Activated T-helper 1 cell treated with Interleukin-2 at 50 U/mL for 16 hours (primary cell): ENCODE data around the gene KIF21A.

Experiments used
- DNase-seq: peaks from one replicate; pipeline ENCODE4 v3.0.0-alpha.2; 2020; ENCODE audit warnings: low read depth

KIF21A gene

DNA sequence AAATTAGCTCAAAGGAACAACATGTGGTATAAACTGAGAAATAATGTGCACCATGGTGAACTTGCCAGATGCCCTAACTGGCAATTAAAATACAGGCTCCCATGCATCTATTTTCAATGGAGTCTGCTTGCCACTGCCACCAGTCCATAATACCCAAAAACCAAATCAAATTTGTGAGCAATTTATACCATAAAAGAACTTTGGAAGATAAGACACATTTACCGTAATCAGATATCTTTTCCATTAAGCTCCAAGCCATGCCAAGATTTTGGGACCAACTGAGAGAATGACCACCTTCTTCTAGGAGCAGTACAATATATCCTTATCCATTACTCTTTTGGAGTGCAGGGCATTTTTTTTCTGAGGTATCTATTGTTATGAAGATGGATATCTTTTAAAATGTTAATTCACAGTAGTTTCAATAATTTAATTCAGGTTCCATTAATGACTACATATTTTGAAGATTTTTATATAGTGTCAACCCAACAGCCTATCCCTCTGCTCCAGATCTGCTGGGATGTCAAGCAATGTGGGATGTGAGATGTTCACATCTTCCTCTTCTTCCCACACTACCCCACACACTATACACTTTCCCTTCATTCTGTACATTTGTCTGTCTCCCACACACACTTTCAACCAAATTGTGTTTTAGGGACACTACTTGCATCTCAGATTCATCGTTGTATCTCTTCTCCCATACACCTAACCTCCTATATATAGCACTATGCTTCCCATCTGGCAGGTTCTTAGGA lies 53.3 kb downstream of the KIF21A start:
- DNase-seq: no peak

DNA sequence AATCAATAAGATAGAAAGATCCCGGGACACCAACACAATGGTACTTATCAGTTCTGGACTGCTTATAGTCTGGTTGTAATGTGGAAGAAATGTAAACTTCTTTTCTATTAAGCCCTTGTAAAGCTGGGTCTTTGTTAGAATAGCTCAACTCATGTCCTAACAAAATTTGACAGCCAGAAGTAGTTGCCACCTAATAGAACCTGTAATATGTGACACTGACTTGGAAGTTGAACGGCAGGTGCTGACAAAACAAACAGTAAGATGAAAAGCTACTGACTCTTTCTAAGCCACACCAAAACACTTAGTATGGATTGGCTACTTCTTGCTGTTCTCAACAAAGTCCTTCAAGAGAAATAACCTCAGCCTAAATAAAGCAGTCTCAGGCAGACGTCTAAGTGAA lies 56.6 kb downstream of the KIF21A start:
- DNase-seq: no peak

DNA sequence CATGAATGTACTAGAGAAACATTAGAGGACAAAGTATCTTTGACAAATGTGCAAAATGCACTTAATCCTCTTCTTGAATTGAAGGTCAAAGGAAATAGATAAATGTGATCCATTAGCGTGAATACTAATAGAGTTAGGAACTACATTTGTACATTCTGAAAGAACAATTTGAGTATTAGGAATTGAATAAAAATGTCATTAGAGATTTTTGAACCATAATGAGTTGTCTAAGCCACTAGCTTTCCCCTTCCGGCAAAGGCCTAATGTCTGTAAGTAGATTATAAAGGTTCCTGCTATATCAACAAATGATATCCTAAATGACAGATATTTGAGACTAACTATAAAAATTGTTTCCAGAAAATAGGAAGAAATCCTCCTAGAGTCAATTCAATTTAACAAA lies 59.8 kb downstream of the KIF21A start:
- DNase-seq: no peak

DNA sequence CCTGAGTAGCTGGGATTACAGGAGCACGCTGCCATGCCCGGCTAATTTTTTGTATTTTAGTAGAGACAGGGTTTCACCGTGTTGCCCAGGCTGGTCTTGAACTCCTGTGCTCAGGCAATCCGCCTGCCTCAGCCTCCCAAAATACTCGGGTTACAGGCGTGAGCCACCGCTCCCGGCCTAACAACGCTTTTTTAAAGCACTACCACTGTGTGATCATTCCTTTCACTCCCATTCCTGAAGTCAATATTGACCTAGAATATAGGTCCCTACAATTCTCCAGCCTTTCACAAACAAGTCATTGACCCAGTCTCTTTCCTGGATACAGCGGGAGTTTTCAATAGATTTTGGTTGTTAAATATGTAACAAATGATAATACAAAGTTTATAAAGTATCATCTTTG lies 62.8 kb downstream of the KIF21A start:
- DNase-seq: no peak

DNA sequence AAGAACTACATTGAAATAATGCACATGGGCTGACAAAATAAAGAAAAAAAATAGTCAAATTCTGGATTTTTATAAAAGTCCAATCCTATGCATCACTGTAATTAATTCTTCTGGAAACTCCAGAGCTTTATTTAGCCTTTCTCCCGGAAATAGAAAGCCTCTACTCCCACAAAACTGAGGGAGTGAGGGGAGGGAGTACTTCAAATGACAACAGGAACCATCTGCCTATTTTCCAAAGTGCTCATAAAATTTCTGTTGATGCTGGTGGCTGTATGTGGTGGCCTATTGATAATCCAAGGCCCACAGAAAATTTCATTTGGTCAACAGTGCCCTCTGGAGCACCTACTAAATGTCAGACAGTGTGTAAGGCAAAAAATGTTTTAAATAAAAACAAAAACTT lies 64.6 kb downstream of the KIF21A start:
- DNase-seq: no peak

DNA sequence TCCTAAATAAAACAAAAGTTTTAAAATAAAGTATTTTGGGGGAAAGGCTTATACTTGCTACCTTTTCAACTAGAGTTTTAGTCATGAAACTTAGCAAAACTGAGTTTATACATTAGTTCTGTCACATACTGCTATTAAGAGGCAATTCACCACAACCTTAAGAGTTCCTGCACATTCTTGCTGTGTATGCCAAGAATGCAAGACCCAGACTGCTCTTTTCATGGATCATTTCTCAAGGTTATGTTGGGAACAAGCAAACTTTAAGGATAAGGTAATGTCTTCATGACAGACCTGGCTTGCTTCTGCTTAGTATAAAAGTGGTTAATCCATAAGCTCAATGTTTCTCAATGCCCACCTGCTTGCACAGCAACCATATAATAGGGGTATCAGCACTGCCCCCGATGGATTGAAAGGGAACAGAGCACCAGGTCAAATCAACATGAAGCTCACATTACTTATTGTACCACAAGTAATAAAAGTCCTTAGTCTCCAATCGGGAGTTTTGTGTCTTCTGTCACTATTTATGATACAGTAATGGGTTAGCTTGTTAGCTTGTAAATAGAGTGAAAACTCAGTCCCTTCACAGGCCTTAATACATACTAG lies 67.6 kb downstream of the KIF21A start:
- no peak for DNase-seq

DNA sequence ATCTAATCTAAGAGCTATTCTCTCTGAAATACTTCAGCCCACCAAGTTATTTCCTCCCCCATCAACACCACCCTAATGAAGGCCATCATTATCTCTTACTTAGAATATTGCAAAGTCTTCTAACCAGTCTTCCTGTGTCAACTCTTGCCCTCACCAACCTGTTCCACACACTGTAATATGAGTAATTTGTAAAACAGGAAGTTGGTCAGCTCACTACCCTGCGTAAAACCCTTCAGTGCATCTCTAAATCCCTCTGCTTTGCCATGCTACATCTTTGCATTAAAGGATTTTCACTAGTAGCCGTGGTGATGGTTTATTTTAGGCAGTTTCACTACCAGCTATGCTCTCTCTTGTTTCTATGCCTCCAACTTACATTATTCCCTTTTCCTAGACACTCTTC lies 70.0 kb downstream of the KIF21A start:
- no peak for DNase-seq

DNA sequence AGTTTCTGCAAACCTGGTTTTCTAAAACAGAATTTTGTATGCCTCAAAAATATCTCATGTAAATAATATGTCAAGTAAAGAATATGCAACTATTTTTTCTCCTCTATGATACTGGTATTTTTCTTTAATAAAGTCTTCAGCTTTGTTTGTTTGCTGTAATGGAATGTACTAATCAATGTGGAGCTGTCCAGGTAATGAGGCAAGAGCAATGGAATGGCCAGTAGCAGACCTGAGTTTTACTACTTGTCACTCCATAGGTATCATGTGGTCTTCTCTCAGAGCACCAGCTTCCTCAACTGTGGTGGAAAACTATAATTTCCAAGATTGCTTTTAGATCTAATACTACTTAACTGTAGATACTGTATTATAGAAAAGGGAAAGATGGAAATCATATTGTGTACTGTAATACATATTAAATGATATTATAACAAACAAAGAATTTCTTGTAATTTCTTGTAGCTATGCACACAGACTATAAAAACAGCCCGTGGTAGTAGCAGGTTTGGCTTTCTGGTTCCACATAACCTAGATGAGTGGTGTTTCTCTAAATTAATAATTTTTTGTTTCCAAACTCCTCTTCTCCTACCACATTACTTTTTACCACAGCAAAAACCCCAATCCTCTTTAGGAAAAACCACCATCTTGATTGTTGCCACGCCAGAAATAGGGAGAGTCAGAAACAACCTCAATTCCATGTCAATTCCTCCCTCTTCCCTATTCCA lies 70.6 kb downstream of the KIF21A start:
- no peak for DNase-seq

DNA sequence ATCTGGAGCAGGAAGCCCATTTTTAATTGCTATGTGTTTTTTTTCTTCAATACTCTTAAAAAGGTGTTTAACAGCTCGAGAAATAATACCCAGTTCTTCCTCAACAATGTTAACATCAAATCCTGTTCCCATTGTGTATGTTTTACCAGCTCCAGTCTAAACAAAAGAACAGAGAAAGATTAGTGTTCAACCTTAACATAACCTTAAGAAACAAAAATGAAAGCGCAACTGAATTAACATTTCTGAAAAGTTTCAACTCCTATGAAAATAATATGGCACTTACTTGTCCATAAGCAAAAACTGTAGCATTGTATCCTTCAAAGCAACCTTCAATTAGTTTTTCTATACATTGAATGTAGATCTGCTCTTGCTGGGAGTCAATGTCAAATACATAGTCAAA lies 73.2 kb downstream of the KIF21A start:
- DNase-seq: no peak

DNA sequence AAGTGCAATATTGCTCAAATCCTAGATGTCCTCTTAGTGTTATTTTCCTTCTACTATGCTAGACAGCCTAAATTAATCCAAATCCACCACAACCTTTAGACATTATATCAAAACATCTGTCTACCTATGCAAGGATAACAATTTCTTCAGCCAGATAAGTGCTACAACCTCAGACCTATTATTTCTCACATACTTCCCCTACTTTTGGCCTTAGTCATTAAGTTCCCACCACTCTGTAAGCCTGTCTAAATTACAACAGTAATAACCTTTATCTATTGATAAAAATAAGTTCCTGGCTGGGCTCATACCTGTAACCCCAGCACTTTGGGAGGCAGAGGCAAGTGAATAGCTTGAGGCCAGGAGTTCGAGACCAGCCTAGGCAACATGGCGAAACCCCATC lies 74.0 kb downstream of the KIF21A start:
- DNase-seq: no peak

DNA sequence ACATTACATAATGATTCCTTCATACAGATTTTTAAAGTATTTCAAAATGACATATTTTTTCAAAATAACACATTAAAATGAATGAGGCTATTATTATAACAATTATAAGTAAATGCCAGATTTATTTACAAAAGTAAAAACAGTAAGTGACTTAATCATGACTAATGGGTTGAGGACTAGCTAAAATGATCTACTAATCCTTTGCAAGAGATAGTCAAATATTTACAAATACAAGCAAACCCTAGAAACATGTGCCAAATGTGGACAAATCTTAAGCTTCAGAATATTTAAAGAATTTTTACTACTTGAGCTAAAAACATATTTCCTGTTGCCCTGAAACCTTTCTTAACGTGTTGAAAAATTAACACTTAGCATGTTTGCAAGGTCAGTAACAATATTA lies 74.8 kb downstream of the KIF21A start:
- DNase-seq: no peak

DNA sequence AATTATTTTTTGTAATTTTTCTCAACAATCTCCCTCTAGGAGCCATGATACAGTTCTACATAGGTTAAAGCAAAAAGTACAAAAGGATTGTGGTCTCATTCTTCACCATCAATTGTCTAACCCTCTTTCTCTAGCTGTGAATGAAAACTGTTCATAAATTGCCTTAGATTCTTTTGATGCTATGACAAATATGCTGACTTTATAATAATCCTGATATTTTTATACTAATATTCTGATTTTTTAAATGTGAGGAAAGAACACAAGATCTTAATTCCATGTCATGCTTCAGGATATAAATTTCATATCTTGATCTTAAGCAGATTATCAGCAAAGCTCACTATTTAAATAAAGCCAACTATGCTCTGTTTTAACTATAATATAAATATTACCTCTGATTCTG lies 75.4 kb downstream of the KIF21A start:
- DNase-seq: no peak

DNA sequence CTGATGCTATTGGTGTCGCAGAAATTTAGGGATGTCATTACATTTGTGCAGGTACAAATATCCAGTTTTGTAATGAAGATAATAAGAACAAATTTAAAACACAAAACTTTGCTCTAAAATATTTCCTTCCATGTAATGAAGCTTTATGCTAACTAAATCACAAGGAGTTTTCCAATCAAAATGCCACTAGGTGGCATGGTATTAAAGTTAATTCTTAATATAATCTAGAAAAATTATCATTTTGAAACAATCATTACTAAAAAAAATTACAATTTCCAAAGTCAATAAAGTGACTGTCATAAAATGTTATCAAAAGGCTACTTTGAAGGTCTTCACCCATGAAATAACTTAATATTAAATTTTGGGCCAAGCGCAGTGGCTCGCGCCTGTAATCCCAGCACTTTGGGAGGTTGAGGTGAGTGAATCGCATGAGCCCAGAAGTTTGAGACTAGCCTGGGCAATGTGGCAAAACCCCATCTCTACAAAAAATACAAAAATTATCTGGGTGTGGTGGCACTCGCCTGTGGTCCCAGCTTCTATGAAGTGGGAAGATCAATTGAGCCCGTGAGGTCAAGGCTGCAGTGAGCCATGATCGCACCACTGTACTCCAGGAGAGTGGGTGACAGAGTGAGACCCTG lies 77.4 kb downstream of the KIF21A start:
- no peak for DNase-seq

DNA sequence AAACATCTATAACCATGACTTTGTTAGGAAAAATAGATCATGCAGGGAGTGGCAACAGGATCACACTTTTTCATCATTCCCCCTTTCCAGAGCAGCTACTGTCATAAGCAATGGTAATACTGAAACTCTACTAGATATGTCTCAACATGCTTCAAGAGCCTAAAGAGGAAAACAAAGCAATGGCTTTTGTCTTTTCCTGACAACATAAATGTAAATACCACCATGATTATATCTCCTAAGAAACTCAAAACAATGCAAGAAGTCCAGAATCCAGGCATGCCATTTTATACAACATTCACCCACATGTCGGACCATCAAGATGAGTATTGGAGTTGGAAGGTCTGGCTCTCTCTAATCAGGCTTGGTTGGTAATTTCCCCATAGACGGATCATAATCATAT lies 78.7 kb downstream of the KIF21A start:
- DNase-seq: no peak

DNA sequence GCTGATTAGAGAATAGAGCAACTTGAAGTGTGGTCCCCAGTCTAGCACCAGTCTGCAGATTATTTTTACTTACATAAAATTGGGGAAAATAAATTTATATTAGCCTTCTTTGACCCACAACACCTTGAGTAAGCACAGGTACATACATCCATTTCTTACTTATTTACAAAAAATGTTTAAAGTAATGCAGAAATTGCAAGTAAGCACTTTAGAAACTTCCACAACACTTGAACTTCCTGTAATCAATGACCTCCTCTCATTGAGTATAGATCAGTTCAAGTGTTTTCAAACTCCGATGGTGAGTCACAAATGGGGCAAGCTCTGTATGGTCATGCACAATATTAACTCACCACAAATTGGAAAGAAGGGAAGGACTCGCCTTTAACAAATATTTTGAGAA lies 83.3 kb downstream of the KIF21A start:
- no peak for DNase-seq

DNA sequence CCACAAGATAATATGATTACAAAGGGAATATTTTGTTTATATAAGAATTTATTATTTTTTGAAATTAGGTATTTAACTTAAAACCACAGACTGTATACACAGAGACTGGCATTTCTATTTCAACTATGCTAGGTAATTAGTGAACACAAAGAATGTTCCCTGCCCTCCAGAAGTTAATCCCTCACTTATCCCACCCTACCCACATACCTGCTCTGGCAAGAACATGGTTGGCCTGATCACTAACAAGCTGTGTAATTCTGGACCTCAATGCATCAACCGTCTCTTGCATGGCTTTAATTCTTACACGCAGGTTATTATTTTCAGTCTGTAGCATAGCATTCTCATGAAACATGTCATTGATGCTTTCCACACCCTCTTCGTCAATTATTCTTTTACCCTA lies 85.9 kb downstream of the KIF21A start:
- no peak for DNase-seq

DNA sequence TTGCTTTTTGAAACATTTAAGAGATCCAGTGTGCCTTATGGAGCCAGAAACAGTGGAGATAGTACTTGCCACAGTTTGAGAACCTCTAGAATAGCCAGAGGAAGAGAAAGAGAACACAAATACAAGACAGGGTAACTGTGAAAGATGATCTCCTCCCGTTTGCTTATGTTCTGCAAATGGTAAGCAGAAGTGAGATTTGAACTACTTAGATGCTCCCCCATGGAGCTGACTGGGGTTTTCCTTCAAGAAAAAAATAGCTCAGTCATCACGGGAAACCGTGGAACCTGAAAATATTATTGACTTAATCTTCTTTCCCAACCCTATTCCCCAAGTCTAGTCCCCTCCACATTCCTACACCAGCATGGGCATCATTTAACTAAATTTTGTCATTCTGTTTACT lies 87.1 kb downstream of the KIF21A start:
- no peak for DNase-seq

DNA sequence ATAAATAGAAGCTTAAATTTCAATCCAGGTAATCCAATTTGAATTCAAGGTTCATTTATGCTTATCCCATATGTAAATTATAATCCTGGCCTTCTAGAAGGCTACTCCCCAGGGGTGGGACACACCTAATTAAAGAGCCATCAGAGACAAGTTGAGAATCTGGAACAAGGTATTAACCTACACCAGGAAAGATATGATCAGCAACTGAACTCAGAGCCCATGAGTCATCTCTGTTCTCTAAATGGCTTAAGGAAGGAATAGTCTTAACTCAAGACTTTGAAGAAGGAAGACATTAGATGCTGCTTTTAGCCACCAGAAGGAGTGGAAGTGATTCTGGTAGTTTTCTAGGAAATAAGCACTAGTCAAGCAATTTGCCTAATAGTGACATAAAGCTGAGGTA lies 88.0 kb downstream of the KIF21A start:
- DNase-seq: no peak

DNA sequence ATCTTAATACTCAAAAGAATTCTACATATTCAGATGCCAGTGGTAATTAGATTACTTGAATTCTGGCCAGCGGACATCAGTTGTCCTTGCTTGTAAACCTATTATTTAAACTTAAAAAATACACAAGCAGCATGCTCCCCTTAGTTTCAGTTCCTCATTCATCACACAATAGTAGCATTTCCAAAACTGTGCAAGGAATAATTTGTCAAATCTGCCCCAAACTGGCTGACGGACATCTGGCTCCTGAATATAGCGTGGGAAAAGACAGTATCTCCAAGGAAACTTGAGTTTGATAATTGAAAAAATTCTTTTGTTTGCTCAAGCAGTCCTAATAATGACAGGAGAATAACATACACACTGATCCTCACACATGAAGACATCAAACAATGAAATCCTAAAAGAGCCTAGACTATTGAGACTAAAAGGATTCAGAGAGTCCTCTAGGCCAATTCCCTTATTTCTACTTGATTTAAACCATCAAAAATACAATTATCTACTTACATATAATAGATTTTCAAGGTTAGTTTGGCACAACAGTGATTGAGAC lies 90.4 kb downstream of the KIF21A start:
- DNase-seq: no peak

DNA sequence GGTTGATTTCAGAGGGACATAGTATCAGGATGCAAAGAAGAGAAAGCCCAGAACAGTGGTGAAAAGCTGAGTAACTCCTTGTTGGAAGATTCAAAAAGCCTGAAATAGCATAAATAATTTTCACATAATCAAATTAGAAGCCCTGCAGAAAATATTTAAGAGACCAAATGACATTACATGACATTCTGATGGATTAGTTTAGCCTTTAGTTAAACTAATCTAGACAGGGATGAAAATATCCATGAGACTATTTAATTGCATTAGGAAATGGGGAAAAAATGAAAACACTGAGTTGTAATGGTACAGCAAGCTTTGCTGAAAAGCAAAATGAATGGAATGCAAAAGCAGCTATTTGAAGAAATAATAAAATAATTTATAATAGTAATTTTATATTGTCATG lies 91.8 kb downstream of the KIF21A start:
- DNase-seq: no peak

DNA sequence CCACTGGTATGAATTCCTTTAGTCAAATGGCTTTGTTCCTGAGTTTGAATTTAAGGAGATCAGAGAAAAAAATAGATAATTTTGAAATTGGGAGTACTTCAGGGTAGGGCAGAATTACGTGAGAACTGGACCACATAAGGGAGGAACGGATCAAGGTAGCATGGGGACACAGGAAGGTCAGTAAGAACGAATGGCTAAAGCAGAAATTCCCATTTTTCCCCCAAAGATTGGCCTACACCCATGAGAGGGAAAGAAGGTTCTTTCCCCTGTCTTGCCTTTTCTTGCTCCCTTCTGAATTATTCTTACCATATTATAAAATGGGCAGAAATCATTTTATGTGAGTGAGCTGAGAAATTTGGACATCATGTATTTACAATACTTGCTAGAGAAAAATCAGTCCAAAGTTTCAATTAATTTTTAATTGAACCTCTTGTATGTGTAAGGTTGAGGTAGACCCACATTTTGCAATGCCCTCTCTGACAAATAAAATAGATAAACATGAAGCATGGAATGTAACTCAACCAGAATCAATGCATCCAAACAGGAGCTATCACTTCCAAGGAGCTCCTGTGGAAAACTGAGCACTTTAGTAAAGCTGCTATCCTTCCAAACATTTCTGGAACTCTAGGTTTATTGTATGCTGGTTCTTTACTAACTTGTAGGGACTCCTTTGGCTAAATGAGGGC lies 93.8 kb downstream of the KIF21A start:
- DNase-seq: no peak

DNA sequence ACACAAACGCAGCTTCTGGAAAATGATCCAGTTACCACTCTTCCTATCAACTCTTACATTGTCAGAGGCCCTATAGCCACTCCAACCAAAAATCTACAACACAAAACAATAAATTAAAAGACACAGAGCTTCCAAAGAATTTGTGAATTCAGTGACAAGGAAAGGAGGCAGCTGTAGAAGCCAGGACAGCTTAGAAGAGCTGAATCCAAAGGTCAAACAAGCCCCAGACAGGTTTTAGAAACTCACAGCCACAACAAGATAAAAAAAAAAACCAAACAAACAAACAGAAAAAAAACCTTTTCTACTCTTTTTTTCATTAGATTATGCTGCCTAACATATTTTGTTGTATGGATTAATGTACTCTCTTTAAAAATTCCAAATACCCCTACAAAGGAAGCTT lies 94.4 kb downstream of the KIF21A start:
- DNase-seq: no peak
